Stimulated activated CD8-positive, alpha-beta memory T cell treated with anti-CD3 and anti-CD28 coated beads, Interleukin-7, amount 100 ng/mL, for 1 hour (primary cell): ENCODE data around the gene RIC1.
"Not testable (repeated sequence)": the region's sequence is repeated elsewhere in the genome, so short reads cannot be mapped to it uniquely, and the experiment has no call there.

Experiments
- DNase-seq, 2 donors: peaks; one replicate each; pipeline ENCODE4 v3.0.0-alpha.2; 2020; ENCODE audit warnings: low read depth in 2 of 2

The RIC1 gene

DNA sequence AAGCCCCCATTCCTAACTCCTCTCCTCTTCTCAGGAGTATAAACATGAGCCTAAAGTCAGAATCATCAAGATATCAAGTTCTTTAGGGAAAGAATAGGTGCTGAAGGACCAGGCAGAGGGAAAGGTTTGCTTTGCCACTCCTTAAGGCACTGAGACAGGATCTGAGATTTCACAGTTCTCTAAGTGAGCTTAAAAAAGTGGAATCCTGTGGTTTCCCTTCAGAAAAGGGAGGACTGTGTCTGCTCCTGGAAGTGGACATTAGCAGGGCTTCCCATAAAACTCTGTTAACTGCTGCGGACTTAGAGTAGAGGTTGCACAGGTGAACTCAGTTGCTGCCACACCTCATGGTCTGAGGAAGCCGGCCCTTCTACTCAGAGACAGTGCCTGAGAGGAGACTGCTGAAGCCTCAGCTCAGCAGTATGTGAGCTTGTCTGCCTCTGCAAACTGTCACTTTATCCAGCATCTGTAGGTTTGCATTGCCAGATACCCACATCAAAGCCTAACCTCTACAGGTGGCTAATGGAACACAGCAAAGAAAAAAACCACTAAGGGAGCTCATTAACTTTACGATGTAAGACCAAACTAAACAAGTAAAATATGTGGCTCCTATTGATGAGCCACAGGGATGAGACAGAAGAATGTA, 42.9 kb downstream of the RIC1 start:
- DNase-seq = no peak

DNA sequence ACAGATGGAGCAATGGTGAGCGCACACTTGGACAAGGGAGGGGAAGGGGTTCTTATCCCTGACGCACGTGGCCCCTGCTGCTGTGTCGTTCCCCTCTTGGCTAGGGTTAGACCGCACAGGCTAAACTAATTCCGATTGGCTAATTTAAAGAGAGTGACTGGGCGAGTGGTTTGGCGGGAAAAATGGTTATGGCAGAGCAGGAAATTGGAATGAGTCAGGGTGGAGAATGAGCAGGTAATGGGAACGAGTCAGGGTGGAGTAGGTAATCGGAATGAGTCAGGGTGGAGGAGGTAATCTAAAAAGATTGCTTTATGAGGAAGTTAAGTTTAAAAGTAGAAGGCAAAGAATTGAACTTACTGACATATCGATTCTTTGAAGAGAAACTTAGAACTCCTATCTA, 46.1 kb downstream of the RIC1 start:
- not testable (repeated sequence) for DNase-seq

DNA sequence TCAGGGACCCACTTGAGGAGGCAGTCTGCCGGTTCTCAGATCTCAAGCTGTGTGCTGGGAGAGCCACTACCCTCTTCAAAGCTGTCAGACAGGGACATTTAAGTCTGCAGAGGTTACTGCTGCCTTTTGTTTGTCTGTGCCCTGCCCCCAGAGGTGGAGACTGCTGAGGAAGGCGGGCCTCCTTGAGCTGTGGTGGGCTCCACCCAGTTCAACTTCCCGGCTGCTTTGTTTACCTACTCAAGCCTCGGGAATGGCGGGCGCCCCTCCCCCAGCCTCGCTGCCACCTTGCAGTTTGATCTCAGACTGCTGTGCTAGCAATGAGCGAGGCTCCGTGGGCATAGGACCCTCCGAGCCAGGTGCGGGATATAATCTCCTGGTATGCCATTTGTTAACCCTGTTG, 54.7 kb downstream of the RIC1 start:
- not testable (repeated sequence) for DNase-seq

DNA sequence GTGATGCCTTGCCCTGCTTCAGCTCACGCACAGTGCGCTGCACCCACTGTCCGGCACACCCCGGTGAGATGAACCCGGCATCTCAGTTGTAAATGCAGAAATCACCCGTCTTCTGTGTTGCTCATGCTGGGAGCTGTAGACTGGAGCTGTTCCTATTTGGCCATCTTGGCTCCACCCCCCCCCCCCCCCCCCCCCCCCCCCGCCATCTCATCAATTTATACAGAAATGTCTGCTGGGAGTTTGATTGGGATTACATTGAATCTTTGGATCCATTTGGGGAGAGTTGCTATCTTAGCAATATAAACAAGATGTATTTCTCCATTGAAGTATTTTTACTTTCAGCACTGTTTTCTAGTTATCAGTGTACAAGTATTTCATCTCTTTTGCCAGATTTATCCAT, 55.2 kb downstream of the RIC1 start:
- DNase-seq = no peak

DNA sequence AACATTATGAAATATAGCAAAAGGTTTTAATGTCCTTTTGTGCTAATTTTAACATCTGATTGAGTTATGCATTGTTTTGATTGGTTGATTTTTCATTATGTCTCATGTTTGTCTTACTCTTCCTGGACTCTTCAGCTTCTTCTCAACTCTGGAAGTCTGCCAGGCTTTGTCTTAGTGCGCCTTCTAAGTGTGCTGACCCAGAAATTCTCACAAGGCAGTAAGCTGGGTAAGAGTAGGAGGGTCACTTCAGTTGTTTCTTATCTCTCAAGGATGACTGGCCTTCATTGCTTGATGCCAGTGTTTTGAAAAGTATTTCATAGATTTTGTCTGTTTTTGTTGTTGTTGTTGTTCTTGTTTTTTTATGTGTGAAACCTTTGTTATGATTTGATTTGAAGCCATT, 59.2 kb downstream of the RIC1 start:
- no peak for DNase-seq

DNA sequence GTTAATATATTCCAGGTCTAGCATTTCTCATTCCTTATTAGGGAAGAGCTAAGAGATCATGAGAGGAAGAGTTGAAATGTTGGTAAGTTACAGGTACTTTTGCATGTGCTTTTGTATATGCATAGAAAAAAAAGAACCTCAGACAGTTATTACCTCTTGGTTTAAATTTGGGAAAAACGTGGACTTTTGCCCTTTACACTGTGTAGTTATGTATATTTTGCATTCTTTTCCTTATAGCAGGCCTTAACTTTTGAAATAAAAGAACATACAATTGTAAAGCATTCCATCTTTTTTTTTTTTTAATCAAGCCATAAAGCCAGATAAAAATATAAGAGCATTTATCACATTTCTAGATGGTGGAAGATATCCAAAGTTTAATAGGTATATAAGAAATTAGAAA, 61.4 kb downstream of the RIC1 start:
- no peak for DNase-seq

DNA sequence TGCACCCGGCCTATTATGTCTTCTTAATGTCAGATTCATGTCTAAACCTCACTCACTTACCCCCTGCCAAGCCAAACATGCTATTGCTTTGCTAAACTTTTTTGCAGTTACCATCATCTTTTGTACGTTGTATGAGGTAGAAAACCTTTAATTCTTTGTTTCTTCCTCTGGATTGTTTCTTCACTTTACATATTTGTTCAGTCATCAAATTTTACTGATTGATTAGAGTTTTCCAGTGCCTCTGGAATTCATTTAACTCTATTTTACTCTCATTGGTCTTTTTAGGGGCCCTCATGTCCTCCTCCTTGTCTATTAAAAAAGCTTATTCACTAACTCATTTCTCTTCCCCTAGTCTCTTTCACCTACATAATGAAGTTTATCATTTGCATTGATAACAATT, 67.0 kb downstream of the RIC1 start:
- DNase-seq = no peak

DNA sequence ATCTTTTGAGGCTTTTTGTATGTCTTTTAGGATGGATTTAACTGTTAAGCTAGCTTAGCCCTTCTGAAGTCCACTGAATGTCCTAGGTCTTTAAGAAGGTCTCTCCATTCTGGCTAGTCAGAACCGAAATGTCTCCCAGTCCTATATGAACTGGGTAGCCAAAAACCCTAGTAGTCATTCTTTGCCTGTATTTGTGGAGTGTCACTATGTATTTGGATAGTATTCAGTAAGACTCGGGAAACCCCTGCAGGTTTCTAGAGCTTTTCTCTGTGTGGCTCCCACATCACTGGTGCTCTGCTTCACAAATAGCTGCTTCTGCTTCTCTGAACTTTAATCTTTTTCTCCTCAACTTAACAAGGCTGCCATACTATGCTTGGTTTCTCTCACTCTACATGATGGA, 68.0 kb downstream of the RIC1 start:
- no peak for DNase-seq

DNA sequence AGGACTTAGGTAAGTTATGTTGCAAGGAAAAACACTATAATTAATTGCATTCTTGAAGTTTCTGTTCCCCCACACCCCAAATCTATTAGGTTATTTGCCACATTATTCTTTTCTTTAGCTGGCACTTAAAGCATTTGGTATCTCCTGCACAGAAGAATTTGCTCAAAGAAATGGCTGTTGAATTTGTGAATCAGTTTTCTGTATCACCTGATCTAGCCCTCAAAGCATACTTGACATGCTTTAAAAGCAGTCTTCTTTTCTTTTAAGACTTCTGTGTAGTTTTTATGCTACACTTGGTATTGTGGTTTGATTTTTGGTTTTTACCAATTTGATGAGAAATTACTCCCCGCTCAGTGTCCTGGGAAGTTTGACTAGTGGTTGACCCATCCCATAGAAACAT, 69.1 kb downstream of the RIC1 start:
- DNase-seq = no peak

DNA sequence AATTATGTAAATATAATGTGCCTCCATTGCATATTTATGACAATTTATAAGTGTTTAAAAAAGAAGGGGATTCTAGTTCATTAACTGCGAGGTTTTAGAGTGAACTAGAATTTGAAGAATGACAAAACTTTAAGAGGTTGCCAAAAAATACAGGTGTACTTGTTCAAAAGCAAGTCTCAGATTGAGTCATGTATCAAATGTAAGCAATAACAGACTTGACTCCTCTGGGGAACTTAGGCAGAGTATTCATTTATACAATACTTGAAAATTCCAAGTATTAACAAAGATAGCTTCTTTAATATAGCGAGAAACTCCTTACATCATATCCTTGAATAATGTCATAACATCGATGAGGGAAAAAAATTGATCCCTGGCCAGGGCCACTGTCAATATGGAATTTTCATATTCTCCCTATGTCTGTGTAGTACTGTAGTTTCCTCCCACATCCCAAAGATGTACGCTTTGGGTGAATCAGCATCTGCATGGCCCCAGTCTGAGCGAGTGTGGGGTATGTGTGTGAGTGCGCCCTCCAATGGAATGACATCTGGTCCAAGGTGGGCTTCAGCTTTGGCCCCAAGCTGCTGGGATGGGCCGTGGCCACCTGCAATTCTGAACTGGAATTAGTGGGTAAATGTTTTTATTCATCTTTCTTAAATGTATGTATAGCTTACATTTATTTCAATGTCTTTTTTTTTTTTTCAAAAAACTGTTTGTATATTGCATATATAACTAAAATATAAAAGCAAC, 70.1 kb downstream of the RIC1 start:
- DNase-seq = no peak

DNA sequence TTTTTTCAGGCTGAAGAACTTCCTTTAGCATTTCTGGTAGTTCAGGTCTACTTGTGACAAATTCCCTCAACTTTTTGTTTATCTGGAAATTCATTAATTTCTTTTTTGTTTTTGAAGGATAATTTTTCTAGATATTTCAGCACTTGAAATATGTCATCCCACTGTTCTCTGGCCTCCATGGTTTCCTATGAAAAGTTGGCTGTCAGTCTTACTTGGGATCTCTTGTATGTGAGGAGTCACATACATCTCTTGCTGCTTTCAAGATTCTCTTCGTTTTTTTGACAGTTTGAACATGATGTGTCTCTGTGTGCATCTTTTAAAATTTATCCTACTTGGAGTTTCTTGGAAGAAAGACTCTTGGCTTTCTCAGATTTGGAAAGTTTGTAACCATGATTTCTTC, 79.5 kb downstream of the RIC1 start:
- no peak for DNase-seq

DNA sequence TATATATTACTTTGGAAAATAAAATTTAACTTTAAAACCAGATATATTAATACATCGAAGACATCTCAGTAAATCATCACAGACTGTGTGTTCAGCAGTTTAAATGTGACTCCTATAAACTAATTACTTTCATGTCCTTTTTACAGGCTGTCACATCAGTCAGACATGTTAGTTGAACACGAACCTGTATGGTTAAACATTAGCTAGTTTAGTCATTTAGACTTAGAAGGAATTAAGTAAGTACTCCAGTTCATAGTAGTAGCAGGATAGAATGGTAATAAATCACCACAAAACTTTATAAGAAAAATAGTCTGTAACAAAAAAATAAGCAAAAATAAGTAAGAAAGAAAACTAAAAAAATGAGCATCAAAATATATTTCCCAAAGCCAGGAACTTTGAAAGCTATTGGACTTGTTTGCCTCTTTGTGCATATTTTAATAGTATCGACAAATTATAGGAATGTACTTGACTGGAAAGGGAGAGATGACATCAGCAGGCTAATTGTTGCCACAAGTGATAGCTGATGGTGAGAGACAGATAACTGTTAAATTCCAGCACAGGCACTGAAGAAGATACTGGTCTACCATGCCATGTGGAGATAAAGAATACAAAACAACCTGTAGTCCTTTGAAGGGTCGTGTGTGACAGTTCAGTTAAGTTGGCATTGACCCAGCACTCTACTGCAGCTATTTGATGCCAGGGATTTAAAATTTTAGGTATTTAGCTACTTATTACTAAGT, 83.9 kb downstream of the RIC1 start:
- no peak for DNase-seq

DNA sequence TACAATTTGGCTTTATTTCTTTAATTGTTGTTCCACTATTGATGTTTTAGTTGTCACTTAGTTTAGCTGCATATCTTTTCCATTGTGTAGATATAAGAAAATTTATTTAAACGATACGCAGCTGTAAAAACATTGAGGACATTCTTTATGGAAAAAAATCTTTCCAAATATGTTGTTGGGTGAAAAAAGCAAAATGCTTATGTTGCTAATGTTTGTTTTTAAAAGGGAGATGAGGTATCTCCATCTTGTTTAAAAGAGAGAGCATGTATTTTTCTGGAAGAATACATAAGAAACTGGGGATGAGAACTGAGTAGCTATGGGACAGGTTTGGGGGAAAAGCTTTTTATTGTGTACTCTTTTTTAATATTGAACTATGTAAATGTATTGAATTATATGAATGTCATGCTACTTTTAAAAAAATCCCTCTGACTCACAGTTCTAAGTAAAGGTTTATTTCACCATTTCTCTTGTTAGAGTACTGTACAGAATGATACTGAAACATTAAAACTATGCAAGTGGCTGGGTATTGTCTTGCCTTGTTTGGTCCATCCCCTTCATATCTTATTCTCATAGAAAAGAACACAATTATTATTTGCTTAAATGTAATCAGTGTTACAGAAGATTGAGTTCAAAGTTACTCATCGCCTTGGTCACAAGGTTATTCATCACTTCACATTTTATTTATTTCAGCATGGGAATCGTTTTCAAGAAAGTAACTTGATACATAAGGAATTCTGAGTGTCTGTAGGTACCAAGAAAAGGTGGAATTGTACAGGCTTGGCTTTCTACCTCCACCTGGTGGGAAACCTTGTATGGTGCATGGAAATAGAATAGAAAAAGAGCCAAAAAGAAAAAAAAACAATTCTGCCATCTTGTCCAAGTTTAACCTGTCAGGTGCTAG, 85.8 kb downstream of the RIC1 start:
- DNase-seq = no peak

DNA sequence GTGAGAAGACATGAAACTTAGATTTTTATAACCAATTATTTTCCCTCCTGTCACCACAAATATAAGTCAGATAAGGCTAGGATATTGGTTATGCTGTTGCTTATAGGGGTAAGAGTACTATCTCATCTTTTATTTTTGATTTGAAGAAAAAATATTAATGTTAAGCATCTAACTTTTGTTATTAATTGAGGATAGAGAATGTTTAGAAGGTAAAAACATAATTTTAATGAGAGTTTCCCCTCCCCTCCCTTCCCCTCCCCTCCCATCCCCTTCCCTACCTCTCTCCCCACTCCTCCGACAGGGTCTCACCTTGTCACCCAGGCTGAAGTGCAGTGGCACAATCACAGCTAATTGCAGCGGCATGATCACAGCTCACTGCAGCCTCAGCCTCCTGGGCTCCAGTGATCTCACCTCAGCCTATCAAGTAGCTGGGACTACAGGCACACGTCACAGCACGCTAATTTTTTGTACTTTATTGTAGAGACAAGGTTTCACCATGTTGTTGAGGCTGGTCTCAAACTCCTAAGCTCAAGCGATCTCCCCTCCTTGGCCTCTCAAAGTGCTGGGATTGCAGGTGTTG, 86.7 kb downstream of the RIC1 start:
- DNase-seq = no peak

DNA sequence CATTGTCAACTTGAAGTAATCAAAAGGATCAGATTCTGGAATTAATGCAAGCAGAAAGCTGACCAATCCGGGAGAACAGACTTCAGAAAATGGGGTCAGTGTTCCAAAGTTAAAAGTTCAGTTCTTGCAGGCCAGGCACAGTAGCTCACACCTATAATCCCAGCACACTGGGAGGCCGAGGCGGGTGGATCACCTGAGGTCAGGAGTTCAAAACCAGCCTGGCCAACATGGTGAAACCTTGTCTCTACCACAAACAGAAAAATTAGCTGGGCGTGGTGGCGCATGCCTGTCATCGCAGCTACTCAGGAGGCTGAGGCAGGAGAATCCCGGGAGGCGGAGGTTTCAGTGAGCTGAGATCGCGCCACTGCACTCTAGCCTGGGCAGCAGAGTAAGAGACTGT, 88.5 kb downstream of the RIC1 start:
- DNase-seq = not testable (repeated sequence)

DNA sequence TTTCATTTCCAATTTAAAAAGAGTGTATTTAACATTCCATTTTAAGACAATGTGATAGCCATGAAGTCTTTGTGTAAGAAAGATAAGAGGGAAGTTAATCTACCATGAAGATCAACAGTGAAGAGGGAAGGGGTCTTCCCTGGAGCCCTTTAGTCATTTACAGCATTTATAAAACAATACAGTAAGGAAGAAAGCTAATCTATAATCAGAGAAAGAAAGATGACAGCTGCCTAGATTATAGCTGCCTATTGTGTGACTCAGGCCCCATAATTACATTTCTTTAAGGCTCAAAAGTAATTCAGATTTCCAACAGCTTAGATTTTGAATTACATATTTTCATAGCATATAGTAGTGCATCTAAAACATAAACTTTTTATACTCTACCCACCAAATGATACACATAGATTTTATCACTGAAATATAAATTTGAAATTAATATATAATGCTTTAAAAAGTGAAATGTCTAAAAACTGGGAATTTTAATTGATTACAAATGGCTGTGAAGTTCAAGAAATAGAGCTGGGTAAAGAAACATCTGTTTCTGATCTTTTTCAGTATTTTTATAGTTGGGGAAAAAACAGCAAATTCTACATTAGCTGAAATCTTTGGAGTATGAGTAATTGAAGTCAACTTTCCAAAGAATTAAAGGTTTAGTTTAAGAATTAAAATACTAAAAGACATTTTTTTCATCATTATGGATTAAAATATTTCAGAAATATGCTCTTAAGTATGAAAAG, 89.6 kb downstream of the RIC1 start:
- no peak for DNase-seq

DNA sequence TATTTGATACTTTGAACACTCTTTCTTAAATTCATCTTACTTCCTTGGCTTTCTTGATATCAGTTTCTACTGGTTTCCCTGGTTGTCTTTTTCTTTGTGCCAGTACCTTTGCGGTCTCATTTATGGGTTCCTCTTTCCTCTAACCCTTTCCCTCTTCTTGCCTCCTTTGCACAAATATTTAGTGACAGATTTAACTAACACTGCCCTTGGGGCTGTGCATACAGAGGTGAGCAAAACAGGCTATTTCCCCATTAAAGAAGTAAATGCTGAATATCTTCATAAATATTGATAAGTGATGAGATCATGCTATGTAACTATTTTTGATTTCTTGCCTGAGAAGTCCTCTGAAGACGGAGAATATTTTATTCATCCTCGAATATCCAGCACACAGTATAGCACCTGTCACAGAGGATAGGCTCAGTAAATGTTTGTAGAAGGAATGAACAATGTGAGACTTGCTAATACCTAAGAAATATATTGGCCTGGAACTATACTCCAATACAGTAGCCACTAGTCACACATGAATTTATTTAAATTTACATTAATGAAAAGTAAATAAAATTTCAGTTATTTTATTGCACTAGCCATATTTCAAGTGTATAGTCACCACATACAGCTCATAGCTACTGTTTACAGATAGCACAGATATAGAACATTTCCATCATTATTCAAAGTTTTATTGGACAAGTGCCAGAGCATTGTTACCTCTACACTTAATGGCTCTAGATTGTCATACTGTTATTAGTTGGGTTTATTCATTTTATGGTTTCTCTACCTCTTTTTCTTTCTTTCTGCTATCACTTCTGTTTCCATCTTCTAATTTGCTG, 90.4 kb downstream of the RIC1 start:
- DNase-seq = no peak

DNA sequence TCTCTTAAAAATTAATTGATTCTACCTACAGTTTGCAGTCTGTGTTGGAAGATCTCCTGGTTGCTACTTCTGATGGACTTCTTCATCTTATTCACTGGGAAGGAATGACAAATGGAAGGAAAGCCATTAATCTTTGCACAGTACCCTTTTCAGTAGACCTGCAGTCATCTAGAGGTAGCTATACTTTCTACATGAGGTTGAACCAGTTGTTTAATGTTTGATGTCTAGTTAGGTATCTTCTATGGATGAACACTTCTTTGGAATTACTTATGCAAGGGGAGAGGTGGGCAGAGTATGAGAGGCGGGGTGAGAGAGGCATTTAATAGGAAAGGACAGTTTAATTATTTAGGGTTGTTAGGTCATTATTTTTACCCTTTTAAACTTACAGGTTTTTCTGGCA, 91.2 kb downstream of the RIC1 start:
- DNase-seq = no peak

DNA sequence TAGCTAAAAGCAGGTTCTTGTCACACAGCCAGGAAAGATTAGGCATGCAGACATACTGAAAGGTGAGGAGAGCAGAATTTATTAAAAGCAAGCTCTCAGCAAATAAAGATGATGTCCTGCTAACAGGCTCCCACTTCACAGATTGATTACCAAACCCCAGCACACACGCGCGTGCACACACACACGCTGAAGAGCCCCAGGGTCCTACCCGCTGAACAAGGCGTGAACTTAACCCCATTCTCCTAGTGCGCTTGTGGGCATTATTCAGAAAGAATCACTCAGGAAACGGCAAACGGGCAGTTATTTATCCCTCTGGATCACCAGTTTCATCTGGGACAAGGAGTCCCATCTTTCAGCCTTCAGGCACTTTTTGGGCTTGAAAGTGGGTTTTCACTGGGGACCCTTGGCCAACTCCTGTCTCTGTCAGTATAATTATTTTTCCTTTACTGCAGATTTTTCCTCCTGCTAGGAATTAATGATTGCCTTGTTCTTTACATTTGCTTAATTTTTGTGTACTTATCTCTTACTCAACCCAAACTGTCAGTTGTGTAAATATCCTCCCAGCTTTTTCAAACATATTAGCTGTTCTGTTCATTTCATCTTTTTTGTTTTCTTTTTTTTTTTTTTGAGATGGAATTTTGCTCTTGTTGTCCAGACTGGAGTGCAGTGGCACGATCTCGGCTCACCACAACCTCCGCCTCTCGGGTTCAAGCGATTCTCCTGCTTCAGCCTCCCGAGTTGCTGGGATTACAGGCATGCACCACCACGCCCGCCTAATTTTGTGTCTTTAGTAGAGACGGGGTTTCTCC, 92.6 kb downstream of the RIC1 start:
- no peak for DNase-seq
